IPS-11a (cell line): ENCODE measurements around the gene ATF7IP2.

Experiments used
- H3K4me3 ChIP-seq: one replicate; pipeline ENCODE4 v1.5.1; 2013; ENCODE audit warnings: low read depth, low read length, control low read depth

Gene ATF7IP2

DNA sequence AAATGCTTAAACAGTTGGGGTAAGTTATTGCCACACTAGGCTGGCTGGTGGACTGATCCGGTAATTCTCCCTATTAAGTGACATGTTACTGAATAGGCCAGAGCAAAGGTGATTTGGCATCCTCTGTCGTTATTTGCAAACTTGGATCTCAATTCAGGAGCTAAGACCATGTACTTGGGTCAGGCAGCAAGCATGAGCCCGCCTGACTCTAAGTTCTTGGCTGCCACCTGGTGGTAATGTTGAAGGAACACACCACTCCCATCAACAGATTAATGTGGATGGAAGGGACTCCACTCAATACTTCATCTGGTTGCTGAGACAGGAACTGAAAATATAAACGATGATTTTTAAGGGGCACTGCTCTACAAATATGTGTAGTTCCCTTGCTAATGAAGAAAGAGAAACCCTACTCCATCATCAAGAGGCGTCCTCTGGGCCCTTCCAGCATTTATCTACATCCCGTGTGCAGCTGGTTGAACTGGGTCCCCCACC is 123.7 kb downstream of the ATF7IP2 start:
- no peak overlapping the region for H3K4me3 ChIP-seq

- no peak overlapping the region for H3K4me3 ChIP-seq
Measured at GRCh38 chr16:10510279-10510678, 124.4 kb downstream of the ATF7IP2 start.

GRCh38 chr16:10511829-10512228 is 126.0 kb downstream of the ATF7IP2 start:
- no peak overlapping the region for H3K4me3 ChIP-seq

DNA sequence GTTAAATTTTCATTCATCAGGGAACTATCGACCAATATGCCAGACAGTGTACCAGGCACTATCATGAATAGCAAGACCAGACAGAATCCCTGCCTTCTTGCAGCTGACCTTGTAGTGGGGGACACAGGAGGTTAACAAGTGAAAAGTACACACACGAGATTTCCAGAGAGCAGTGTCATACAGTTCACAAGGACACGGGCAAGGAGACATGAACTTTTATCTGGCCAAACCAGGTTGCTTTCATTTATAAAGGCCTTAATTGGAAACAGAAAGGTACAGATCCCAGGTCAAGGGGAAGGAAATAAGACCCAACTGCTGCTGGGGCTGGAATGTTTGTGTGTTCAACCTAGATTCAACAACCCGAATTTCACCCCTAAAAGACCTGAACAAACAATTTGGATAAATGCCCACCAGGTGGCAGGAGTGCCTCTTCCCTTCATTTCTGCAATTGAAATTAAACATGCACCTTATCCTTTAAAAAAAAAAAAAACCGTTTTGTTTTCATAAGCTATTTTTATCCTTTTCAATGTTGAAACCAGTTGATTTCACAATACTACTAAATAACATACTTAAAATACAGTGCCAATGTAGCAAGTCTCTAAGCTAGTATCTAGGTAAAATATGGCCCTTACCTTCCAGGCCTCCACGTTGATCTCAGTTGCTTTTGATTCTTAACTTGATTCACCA is 128.7 kb downstream of the ATF7IP2 start:
- no peak overlapping the region for H3K4me3 ChIP-seq

- no peak overlapping the region for H3K4me3 ChIP-seq
Measured at GRCh38 chr16:10517868-10518267, 132.0 kb downstream of the ATF7IP2 start.

DNA sequence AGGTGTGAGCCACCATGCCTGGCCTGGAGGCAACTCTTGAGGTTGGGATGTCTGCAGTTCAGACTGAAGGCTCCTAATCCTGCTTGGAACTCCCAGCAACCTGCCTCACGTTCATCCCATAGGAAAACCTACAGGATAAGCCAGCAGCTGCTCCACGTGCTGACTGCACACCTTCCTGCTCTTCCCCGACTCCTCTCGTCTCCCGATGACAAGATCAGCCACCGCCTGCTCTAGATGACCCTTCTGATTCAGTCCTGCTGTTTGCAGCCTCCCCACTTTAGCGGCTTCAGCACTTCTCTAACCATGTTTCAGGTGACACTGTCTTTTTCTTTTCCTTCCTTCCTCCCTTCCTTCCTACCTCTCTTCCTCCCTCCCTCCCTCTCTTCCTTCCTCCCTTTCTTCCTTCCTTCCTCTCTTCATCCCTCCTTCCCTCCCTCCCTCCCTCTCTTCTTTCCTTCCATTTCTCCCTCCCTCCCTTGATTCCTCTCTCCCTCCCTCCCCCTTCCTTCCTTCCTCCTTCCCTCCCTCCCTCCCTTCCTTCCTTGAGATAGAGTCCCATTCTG is 132.7 kb downstream of the ATF7IP2 start:
- no peak overlapping the region for H3K4me3 ChIP-seq

GRCh38 chr16:10519297-10519696 is 133.4 kb downstream of the ATF7IP2 start:
- H3K4me3 ChIP-seq, result no peak overlapping the region

DNA sequence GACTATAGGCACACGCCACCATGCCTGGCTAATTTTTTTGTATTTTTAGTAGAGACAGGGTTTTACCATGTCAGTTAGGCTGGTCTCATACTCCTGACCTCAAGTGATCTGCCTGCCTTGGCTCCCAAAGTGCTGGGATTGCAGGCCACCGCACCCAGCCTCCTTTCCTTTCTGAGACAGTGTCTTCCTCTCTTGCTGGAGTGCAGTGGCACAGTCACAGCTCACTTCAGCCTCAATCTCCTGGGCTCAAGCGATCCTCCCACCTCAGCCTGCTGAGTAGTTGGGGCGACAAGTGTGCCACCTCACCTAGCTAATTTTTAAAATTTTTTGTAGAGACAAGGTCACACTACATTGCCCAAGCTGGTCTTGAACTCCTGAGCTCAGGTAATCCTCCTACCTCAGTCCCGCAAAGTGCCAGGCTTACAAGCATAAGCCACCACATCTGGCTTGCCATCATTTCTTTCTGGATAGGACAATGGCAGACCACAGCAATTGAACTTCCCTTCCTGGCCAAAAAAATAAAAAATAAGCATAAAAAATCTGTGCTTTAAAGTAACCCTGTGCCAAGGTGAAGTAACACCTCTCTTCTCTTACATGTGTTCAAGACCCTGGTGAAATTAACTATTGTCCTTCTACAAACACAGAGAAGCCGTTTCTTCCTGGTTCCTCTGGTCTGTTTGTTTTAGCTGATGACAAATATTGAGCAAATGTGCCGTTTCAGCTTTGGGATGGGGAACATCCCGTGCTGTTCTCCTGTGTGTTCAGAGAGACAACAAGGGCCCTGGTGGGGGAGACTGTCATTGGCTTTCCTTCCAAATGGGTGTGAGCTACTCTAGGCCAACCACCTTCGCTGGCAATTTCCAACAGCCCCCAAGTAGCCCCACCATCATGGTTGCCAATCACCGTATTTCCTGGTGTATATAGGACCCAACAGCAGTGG is 134.3 kb downstream of the ATF7IP2 start:
- H3K4me3 ChIP-seq, result no peak overlapping the region

GRCh38 chr16:10520869-10521578 is 135.2 kb downstream of the ATF7IP2 start:
- H3K4me3 ChIP-seq, result no peak overlapping the region

DNA sequence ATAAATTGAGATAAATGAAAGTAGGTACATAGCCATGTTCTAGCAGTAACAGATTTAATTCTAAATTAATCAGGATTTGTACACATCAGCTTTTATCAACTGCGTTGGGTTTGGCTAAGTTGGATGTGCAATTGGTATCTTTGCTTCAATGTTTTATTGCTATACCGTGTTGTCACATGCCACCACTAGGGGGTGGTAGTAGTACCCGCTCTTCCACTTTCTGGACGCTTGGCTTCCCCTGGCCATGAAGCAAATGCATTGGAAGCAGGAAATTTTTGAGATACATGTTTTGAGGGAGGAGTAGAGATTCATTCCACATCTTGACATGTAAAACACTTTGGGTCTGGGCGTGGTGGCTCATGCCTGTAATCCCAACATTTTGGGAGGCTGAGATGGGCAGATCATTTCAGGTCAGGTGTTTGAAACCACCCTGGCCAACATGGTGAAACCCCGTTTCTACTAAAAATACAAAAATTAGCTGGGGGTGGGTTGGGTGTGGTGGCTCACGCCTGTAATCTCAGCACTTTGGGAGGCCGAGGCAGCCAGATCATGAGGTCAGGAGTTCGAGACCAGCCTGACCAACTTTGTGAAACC is 135.9 kb downstream of the ATF7IP2 start:
- H3K4me3 ChIP-seq, result no peak overlapping the region

DNA sequence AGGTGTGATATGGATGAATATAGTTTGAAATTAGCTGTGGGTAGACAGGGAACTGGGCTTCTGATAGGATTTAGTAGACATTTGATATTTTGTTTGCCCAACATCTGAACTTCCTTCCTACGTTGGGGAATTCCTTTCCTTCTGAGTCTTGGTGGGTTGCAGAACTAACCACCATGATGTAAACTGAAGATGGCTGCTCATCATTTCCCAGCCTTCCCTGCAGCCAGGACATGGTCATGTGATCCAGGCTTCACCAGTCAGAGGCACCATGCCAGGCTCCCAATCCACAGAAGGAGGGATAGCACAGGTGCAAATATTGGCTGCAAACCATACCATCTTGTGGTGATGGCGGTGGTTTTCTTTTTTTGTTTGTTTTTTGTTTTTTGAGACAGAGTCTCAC is 137.1 kb downstream of the ATF7IP2 start:
- H3K4me3 ChIP-seq, result no peak overlapping the region

DNA sequence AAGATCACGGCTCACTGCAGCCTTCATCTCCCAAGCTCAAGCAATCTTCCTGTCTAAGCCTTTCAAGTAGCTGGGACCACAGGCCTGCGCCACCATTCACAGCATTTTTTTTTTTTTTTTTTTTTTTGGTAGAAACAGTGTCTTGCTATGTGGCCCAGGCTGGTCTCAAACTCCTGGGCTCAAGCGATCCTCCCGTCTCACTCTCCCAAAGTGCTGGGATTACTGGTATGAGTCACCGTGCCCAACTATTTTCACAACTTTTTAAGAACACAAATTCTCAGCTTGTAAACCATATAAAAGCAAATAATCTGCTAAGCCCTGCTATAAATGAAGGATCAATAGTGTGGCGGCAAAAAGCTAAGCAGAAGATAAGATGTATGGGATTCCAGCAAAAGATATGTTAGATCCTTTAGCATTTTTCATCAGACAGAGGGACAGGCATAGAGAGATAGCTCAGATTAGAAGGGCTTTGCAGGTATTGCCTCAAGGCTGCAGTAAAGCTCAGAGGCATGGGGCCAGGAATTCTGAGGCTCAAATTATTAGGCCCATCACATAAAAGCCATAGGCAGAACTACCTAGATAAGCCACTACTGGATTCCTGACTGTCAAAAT is 139.5 kb downstream of the ATF7IP2 start:
- H3K4me3 ChIP-seq, result no peak overlapping the region

- H3K4me3 ChIP-seq, result no peak overlapping the region
Measured at GRCh38 chr16:10526962-10527361, 141.1 kb downstream of the ATF7IP2 start.

DNA sequence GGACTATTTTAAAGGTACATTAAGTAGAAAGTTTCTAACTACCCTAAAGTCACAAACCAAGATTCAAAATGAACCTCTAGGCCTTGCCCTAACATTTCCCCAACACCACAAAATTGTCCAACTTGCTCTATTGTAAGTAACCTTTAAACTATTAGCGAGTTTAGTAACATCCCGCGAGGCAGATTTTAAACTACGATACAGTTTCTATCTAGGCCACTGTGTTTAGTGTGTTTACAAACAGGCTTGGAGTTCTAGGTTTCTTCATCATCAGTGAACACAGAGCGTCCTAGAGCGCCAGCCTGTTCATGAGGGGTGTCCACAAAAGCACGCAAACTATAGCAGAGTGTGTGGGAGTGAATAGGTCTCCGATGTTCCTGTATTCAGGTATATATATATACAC is 142.8 kb downstream of the ATF7IP2 start:
- H3K4me3 ChIP-seq, result no peak overlapping the region

GRCh38 chr16:10529895-10530669 is 144.2 kb downstream of the ATF7IP2 start:
- no peak overlapping the region for H3K4me3 ChIP-seq

DNA sequence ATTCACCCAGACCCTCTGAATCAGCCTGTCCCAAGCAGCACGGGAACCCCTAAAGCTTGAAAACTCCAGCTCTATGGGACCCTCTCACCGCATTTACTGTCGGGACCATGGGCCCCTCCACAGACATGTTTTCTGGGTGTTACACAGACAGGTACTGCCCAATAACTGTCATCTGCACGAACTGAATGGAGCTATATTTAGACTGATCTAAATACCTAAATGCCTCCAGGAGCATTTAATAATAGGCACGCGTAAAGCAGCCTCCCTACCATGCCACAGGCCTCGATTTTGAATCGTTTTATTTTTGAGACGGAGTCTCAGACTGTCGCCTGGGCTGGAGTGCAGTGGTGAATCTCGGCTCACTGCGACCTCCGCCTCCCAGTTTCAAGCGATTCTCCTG is 144.8 kb downstream of the ATF7IP2 start:
- H3K4me3 ChIP-seq, result no peak overlapping the region

DNA sequence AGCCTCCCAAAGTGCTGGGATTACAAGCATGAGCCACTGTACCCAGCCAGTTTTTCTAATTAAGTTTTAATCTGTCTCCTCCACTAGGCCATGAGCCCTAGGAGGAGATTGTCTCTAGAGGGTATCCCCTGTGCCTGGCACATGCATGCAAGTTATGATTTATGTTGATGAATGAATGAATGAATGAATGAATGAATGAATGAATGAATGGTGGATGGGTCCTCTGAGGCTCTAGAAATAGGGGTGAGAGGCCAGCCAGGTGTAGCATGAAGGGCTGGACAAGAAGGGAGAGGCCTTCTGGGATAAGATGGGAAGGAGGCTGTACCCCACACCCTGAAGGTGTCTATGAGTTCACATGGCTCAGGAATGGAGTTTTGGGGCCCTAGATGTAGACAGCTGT is 145.7 kb downstream of the ATF7IP2 start:
- no peak overlapping the region for H3K4me3 ChIP-seq
